DND-41 (cell line): Measurements from ENCODE around the gene TMA7B.

Experiments used
- CTCF ChIP-seq: IDR thresholded peaks from 2 replicates; pipeline ENCODE4 v1.5.1; 2012; ENCODE audit warnings: borderline replicate concordance, low read length, moderate library complexity, mild to moderate bottlenecking; ENCODE audit not compliant: poor library complexity, severe bottlenecking; ENCODE audit errors: extremely low read depth
- EZH2 ChIP-seq: IDR thresholded peaks from 3 replicates; pipeline ENCODE4 v1.6.1; 2012; ENCODE audit warnings: borderline replicate concordance, low read depth, mild to moderate bottlenecking, moderate library complexity, low read length, inconsistent platforms; ENCODE audit not compliant: severe bottlenecking

- TF ChIP-seq CTCF: no peak
- no peak for TF ChIP-seq EZH2
Measured at GRCh38 chr22:39958949-39959639, 1.1 kb upstream of the TMA7B start.
